ENCODE results near the gene EPS8L3.

GRCh38 chr1:109812691-109813393, 49.1 kb upstream of the EPS8L3 start:
- TF ChIP-seq, protein P1, sequence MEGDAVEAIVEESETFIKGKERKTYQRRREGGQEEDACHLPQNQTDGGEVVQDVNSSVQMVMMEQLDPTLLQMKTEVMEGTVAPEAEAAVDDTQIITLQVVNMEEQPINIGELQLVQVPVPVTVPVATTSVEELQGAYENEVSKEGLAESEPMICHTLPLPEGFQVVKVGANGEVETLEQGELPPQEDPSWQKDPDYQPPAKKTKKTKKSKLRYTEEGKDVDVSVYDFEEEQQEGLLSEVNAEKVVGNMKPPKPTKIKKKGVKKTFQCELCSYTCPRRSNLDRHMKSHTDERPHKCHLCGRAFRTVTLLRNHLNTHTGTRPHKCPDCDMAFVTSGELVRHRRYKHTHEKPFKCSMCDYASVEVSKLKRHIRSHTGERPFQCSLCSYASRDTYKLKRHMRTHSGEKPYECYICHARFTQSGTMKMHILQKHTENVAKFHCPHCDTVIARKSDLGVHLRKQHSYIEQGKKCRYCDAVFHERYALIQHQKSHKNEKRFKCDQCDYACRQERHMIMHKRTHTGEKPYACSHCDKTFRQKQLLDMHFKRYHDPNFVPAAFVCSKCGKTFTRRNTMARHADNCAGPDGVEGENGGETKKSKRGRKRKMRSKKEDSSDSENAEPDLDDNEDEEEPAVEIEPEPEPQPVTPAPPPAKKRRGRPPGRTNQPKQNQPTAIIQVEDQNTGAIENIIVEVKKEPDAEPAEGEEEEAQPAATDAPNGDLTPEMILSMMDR (IDR thresholded peaks at IDR 0.05): no peak
- TF ChIP-seq EZH2 (IDR thresholded peaks at IDR 0.05): no peak
- no peak for TF ChIP-seq EZH2phosphoT487 (IDR thresholded peaks at IDR 0.05)
